Ishikawa (cell line): Measurements from ENCODE around the gene ZNF24.

Experiments
- CEBPB ChIP-seq: IDR thresholded peaks from 2 replicates; pipeline ENCODE4 v1.6.1; 2012
- CREB1 ChIP-seq: IDR thresholded peaks from 2 replicates; pipeline ENCODE4 v1.6.1; 2012; ENCODE audit warnings: low read depth
- EGR1 ChIP-seq: IDR thresholded peaks from 2 replicates; pipeline ENCODE4 v1.6.1; 2012
- EP300 ChIP-seq: IDR thresholded peaks from 2 replicates; pipeline ENCODE4 v1.6.1; 2012; ENCODE audit warnings: borderline replicate concordance
- FOXM1 ChIP-seq: IDR thresholded peaks from 2 replicates; pipeline ENCODE4 v1.6.1; 2012; ENCODE audit warnings: low read depth, borderline replicate concordance
- MAX ChIP-seq: IDR thresholded peaks from 2 replicates; pipeline ENCODE4 v1.6.1; 2012
- NFIC ChIP-seq: IDR thresholded peaks from 2 replicates; pipeline ENCODE4 v1.6.1; 2012
- RAD21 ChIP-seq: IDR thresholded peaks from 2 replicates; pipeline ENCODE4 v1.6.1; 2012; ENCODE audit warnings: low read depth
- REST ChIP-seq: IDR thresholded peaks from 2 replicates; pipeline ENCODE4 v1.6.1; 2012; ENCODE audit warnings: low read depth, mild to moderate bottlenecking
- TAF1 ChIP-seq: IDR thresholded peaks from 2 replicates; pipeline ENCODE4 v1.6.1; 2012; ENCODE audit warnings: low read depth, mild to moderate bottlenecking
- TCF12 ChIP-seq: IDR thresholded peaks from 2 replicates; pipeline ENCODE4 v1.6.1; 2012; ENCODE audit warnings: low read depth
- TEAD4 ChIP-seq: IDR thresholded peaks from 2 replicates; pipeline ENCODE4 v1.6.1; 2012
- USF1 ChIP-seq: IDR thresholded peaks from 2 replicates; pipeline ENCODE4 v1.6.1; 2012
- YY1 ChIP-seq: IDR thresholded peaks from 2 replicates; pipeline ENCODE4 v1.6.1; 2012; ENCODE audit warnings: low read depth
- ZBTB7A ChIP-seq: IDR thresholded peaks from 2 replicates; pipeline ENCODE4 v1.6.1; 2012; ENCODE audit warnings: low read depth

The ZNF24 gene

GRCh38 chr18:35376742-35377695, 32.8 kb upstream of the ZNF24 start, which contains the start of gene ZNF396:
ZNF396 (minus strand) TSS chr18:35377337; CDS start chr18:35374292, 3,045 bp downstream.
- no peak for TF ChIP-seq CEBPB
- TF ChIP-seq CREB1, result no peak
- no peak for TF ChIP-seq NFIC
- TF ChIP-seq MAX, result no peak
- peak; percentile 92 for TF ChIP-seq ZBTB7A
- TF ChIP-seq RAD21, result no peak
- TF ChIP-seq REST, result no peak

DNA sequence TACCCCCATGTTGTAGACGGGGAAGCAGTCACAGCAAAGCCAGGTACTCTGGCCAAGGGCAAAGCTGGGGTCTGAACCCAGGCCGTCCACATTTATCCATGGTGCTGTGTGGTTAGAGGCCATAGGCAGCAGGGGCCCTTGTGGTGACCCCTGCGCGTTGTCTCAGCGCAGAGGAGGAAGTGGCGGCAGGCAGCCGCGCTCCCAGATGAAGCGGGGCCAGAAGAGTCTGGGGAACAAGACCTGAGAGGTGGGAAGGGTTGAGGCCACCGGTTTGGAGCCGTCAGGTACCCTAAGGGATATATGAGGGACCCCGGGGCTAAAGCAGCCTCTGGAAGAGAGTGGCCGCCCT, 32.1 kb upstream of the ZNF24 start:
- no peak for TF ChIP-seq MAX
- TF ChIP-seq EGR1, result no peak
- no peak for TF ChIP-seq USF1
- no peak for TF ChIP-seq REST
- TF ChIP-seq ZBTB7A, result no peak
- no peak for TF ChIP-seq RAD21
- TF ChIP-seq EP300, result no peak
- TF ChIP-seq TEAD4, result no peak
- TF ChIP-seq YY1, result no peak
- TF ChIP-seq TCF12, result no peak
- TF ChIP-seq CEBPB, result no peak
- TF ChIP-seq FOXM1, result no peak
- no peak for TF ChIP-seq NFIC
- TF ChIP-seq CREB1, result no peak
- TF ChIP-seq TAF1, result no peak

- TF ChIP-seq ZBTB7A (no peak), FOXM1 (no peak), YY1 (no peak), EGR1 (no peak), TAF1 (no peak), CEBPB (no peak), TCF12 (no peak), MAX (no peak), USF1 (no peak), EP300 (no peak), TEAD4 (no peak), REST (no peak), NFIC (no peak), RAD21 (no peak)
Measured at GRCh38 chr18:35374708-35375107, 30.5 kb upstream of the ZNF24 start.
